Lower leg skin (tissue), 3 donors: ENCODE results near the gene APBA2.

ENCODE experiments used
- POLR2A ChIP-seq, 2 donors: fragments of 450-650 bp; IDR thresholded peaks; one replicate each; pipeline ENCODE4 v1.6.1; 2016 to 2017; ENCODE audit warnings: antibody characterized with exemption in 2 of 2, mild to moderate bottlenecking in 1 of 2, moderate library complexity in 1 of 2
- TF ChIP-seq, protein P1 (sequence below), 3 donors: fragments of 450-650 bp; IDR thresholded peaks; one replicate each; pipeline ENCODE4 v1.5.1; 2016; ENCODE audit warnings: antibody characterized with exemption in 3 of 3, mild to moderate bottlenecking in 3 of 3, moderate library complexity in 2 of 3

DNA sequence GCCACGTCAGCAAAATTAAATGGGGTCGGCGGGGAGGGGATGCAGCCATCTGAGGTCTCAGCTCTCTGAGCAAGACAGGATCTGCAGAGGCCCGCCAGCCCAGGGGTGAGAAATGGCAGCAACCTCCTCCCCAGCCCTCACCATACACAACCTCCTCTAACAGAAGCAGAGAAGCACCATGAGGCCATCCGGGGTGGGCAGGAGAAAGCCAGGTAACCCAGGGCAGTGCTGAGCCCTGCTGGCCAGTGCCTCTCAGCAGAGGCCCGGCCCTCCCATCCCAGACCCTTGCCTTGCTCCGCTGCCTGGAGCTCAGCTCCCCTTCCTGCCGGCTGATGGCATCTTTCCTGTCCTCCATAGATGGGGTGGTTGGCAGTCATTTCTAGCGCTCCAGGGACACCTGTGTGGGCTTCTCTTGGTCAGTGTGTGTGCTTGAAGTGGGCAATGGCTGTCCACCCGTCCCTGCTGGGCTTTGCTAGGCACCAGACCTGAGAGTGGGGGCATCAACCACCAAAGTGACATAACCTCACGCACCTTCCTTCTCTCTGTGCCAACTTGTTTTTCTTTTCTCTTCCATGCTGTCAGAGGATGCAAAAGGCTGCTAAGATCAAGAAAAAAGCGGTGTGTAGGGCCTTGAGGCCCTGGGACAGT is 208.0 kb downstream of the APBA2 start:
- TF ChIP-seq, protein P1, sequence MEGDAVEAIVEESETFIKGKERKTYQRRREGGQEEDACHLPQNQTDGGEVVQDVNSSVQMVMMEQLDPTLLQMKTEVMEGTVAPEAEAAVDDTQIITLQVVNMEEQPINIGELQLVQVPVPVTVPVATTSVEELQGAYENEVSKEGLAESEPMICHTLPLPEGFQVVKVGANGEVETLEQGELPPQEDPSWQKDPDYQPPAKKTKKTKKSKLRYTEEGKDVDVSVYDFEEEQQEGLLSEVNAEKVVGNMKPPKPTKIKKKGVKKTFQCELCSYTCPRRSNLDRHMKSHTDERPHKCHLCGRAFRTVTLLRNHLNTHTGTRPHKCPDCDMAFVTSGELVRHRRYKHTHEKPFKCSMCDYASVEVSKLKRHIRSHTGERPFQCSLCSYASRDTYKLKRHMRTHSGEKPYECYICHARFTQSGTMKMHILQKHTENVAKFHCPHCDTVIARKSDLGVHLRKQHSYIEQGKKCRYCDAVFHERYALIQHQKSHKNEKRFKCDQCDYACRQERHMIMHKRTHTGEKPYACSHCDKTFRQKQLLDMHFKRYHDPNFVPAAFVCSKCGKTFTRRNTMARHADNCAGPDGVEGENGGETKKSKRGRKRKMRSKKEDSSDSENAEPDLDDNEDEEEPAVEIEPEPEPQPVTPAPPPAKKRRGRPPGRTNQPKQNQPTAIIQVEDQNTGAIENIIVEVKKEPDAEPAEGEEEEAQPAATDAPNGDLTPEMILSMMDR (IDR thresholded peaks at IDR 0.05), result no peak
- TF ChIP-seq POLR2A (IDR thresholded peaks at IDR 0.05), result no peak
